NK-92 treated with Interleukin-12 subunit alpha and Interleukin-12 subunit beta, amount 100 ng/mL, for 24 hours (cell line): Measurements from ENCODE around the gene MALAT1.

ENCODE experiments used
- DNase-seq: peaks from one replicate; lab custom pipeline; 2025; lab: John Stamatoyannopoulos, UW

MALAT1 gene

DNA sequence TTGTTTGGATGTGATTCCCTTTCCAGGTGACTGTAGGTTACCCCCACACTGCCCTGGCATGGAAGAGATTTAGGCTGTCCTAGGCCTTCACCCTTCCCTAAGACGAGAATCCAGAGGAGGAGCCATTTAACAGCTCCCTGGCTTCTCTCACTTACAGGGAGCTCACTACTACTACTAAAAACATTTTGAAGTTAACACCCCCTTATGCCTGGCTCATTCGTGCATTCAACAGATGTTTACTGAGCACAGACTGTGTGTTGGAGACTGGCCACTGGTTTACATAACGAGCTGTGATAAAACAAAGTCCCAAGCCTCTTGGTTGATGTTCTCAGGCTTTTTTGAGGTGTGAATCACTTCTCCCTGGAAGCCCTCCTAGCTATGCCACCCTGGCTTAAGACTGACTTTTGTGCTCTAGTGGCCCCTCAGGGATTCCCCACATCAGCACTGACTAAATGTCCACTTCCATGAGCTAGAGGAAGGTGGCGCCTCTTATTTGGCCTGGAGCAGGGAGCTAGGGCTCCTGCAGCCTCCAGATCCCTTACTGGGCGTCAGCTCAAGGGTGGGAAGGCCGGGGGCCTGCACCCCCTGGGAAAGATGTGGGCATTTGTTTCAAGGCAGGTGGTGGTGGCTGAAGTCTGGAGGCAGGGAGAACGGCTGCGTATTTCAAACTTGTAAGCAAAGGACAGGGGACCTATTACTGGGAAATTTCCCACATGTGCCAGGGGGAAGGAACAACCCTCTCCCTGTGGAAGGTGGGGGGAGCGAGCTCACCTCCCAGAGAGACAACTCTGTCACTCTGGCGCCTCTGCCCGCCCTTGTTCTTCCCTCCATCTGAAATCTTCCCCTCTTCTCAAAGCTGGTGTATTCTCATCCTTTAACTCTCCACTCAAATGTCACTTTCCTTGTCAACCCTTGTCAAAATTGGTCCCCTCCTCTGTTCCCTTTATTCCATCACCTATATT is 19.4 kb upstream of the MALAT1 start:
- no peak for DNase-seq

DNA sequence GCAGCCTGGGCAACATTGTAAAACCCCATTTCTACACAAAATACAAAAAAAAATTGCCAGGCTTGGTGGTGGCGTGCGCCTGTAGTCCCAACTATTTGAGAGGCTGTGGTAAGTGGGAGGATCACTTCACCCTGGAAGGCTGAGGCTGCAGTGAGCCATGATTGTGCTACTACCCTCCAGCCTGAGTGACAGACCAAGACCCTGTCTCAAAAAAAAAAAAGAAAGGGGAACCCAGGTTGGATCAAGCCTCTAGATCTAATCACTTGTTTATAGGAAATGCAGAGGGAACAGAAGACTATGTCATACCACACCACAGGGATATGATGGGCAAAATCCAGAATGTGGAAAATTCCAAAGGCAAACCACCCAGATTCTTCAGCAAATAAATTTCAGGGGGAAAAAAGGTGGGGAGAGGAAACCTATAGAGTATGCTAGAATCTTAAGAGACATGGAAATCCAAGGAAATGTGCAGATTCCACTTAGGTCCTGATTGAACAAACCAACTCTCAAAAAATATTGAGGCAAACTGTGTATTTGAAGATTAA is 16.5 kb upstream of the MALAT1 start:
- no peak for DNase-seq

DNA sequence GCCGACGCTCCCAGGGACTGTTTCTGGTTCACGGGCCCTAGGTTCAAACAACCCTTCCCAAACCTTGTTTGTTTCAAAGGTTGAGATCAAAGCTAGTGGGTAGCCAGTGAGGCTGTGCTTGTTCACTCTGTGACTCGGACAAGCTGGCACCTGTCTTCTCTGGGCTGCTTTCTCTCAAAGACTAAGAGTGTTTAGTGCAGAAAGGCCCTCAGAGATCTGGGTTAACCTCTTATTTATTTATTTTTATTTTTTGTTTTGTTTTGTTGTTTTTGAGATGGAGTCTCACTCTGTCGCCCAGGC is 13.0 kb upstream of the MALAT1 start:
- DNase-seq, result no peak

DNA sequence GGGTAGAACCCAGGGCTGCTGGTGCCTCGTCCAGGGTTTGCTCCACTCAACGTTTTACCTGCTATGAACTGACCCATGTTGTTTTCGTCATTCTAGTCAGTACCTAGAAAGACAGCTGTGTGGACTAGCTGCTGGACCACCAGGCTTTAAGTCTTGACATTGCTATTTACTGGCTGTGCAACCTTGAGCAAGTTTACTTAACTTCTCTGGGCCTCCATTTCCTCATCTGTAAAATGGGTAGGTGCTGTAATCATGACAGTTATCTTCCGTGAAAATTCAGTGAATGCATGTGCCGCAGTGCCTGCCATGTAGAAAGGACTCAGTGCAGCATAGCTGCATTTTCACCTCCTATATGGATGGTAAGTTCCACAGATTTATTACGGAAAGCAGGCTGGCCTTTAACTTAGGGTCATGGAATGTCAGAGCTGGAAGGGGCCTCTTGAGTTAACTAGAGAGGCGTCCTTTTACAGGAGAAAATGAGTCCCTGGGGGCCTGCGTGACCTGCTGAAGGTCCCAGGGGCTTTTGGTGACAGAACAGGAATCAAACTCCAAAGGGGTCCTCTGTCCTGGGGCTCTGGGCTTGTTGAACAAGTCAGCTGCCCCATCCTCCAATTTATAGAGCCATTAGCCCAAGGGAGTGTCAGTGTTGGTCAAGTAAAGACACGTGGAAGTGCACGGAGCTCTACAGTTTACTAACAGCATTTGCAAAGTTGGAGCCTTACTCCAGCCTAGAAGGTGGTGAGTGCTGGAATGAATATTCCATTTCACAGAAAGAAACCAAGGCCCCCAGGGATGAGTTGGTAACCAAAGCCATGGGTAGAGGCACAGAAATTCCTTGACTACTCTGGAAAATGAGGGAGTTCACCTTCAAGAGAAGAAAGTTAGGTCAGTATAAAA is 12.0 kb upstream of the MALAT1 start:
- no peak for DNase-seq

DNA sequence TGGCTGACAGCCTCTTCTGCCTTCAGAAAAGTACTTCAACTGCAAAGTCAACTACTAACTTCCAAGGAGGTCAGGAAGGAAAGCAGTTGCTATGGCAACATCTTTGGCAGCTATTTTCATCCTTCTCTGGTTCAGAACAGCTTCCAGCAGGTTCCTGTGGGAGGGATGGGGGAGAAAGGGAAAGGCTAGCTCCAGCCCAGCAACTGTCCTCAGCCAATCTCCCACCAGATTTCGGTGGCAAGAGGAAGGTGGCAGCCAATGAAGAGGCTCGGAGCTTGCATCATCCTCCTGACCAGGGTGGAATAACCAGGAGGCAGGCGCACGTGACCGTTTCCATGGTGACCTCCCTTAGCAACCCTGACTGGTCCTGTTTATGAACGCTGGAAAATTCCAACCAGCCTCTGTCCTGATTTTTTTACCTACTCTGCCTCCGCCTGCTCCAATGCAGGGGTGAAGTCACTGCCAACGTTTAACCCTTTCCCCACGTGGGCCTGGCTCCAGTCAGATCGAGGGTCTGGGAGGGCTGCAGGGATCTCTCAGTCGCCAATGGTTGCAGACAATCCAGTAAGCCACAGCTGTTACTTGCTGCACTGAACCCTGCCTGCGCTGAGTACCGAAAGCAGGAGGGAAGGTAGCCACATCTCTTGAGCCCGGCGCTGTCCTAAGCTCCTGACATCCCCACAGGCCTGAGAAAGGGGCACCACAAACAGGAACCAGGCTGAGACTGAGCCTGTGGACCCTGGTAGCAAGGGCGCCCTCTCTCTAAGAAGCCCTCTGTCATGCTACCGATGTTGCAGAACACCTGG is 11.2 kb upstream of the MALAT1 start:
- DNase-seq, result no peak

GRCh38 chr11:65488273-65489034 is 10.4 kb upstream of the MALAT1 start:
- DNase-seq, result no peak

DNA sequence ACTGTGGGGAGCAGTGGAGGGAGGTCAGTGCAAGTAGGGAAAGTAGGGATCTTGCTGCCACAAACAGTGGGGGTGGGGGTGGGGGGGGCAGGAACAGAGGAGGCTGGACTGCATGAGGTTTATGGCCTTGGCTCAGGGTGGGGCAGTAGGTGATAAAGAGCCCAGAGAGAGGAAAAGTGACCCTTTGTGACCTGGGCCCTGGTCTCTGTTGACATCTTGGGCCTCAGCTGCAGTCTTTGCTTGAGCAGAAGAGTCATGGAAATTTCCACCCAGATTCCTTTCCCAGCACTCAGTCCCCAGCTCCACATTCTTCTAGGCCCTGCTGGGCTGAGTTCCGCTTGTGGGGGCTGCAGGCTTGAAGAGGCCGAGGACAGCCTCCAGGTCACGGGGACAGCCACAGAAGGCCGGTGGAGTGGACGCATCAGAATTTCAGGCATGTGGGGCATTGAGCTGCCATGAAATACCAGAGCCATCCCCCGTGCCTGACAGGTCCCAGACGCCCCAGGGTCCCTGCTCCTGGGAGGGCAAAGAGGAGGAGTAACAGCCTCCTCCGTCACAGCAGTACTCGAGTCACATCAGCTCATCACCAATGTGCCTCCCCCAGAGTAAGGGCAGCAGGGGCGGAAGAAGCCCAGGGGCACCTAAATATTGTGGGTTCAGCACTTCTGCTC is 9.7 kb upstream of the MALAT1 start:
- no peak for DNase-seq

GRCh38 chr11:65489706-65490320 is 9.0 kb upstream of the MALAT1 start:
- no peak for DNase-seq

- DNase-seq, result no peak
These were observed 7.7 kb upstream of the MALAT1 start for GRCh38 chr11:65491163-65491465.

DNA sequence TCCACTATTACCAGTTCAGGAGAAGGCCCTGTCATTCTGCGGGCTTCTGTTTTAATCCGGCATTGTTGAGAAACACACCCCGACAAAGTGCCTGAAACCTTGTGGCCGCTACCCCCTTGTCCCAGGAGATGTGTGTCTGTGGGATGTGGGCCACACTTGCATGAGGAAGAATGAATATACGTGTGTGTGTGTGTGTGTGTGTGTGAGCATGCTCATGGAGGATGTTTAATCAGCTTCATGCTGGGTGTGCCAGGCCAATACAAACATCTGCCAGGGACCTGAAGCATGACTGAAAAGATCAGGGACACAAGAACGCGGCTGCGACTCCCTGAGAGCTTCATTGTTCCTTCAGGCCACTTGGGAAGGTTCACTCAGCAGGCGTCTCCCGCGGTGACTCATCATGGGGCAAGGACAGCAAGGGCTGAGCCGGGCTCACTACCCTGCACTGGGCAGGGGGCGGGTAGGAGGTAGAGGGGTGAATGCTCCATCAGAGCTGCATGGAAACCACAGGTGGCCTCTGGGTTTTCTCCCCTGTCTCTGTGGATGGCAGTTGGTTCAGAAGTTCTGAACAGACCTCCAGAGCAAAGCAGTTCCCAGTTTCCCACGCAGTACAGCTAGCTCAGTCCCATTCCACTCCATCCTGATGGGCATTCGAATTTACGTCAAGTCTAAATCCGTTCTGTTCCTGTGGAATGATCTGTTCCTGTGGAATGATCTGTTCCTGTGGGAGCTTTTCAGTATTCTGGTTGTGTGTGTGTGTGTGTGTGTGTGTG is 7.0 kb upstream of the MALAT1 start:
- no peak for DNase-seq

GRCh38 chr11:65492387-65492636 is 6.5 kb upstream of the MALAT1 start:
- no peak for DNase-seq

DNA sequence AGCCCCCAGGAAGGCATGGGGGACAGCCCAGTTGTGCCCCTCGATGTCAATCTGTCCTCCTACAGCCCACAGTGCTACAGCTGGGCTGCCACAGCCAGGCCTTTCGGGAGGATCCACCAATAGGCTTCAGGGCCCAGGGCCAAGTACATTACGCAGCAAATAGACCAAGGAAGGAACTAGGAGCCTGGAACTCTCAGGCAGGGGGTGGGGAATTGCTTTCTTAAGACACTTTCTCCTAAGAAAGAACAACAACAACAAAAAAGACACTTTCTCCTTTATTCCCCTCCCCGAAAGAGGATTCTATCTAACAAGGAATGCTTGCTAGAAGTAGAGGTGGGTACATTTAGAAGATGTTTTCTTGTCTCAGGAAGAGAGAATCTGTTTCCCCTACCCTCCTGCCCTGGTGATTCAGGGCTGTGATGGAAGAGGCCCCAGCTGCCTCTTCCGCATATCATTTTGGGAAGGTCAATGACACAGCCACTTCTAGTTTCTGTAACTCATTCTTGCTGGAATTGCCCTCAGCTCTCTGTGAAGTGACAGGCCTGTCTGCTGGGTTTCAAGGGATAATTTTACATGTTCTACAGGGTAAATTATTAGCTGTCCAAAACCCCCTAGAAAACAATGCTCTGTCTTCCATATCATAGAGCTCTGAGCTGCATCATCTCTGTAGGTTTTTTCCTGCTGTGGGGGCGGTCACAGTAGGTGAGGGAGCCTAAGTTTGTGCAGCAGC is 6.0 kb upstream of the MALAT1 start:
- DNase-seq, result no peak

DNA sequence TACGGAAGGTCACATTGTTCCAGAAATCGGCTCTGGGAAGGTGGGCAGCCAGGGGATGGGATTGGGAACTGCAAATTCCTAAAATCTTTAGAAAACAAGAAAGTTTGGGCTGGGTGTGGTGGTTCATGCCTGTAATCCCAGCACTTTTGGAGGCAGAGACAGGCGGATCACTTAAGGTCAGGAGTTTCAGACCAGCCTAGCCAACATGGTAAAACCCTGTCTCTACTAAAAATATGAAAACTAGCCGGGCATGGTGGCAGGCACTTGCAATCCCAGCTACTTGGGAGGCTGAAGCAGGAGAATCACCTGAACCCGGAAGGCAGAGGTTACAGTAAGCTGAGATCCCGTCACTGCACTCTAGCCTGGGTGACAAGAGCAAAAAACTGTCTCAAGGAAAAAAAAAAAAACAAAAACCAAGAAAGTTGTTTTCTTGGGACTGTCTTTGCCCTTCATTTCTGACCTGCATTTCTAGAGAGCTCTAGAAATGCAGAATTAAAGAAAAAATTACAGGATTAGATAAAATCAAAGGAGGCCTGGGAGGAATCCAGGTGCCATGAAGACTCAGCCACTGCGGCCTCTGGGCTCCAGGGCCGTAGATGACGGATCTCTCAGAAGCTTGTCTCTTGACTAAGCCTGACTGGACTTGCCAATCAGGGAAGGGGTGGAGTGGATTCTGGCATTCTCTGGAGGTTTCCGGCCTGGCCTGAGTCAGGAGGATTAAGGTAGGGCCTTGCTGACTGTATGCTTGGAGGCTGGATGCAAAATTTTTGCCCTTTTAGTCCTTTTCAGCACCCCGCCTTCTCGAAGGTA is 5.3 kb upstream of the MALAT1 start:
- DNase-seq, result no peak

DNA sequence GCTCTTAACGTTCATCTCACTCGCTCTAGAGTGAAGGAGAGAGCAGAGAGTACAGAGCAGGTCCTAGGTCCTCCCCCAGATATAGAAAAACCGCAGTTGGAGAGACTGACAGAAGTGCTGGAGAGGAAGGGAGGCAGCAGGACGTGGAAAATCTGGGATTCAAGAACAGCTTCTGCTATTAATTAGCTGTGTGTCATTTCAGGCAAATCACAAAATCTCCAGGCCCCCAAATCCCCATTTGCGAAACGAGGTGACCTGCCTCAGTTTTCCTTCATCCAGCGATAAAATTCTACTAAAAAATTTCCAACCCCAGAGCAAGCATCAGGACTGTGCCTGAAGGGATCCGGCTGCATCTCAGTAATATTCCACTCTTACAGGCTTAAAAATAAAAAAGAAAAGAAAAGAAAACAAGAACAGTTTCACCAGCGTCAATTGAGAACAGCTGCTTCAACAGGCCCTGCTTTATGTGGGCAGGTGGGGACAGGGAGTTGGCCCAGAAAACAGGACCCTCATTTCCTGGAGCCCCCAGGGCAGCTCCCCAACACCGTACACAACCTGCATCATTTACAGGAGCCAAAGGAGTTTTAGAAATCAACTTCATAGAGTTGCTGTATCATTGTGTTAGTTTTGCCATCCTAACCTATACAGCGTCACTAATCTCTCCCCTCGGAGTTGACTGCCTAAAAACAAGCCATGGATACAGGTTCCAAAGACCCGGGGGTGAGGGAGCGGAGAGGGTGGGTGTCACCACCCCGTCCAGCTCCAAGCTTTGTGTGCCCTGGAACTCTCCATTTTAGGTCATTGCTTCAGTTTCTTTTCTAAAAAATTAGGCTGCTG is 2.3 kb upstream of the MALAT1 start:
- no peak for DNase-seq

DNA sequence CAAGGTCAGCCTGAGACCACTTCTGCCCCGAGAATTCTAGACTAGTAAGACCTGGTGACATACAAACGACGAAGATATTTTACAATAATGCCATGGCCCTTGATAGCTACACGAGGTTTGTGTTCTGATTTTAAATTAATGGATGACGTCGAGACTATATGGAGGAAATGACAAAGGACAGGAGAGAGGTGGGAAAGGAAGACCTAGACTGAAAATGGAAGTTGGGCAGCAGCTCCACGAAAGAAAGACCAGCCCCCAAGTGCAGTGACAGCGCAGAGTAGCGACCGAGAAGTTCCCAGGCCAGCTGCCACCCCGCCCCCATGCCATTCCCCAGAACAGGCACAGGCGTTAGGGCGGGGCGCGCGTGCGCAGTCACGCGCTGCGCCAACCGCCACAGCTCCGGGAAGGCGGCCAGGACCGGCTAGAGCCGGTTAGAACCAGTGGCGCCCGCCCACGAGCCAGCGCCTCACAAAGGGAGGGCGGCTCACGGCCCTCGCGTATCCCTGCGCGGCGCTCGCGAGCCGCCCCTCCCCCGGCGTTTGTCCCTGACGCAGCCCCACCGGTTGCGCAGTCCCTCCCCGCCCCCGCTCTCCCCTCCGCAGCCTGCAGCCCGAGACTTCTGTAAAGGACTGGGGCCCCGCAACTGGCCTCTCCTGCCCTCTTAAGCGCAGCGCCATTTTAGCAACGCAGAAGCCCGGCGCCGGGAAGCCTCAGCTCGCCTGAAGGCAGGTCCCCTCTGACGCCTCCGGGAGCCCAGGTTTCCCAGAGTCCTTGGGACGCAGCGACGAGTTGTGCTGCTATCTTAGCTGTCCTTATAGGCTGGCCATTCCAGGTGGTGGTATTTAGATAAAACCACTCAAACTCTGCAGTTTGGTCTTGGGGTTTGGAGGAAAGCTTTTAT is 1.5 kb upstream of the MALAT1 start:
- peak; percentile 98 for DNase-seq

DNA sequence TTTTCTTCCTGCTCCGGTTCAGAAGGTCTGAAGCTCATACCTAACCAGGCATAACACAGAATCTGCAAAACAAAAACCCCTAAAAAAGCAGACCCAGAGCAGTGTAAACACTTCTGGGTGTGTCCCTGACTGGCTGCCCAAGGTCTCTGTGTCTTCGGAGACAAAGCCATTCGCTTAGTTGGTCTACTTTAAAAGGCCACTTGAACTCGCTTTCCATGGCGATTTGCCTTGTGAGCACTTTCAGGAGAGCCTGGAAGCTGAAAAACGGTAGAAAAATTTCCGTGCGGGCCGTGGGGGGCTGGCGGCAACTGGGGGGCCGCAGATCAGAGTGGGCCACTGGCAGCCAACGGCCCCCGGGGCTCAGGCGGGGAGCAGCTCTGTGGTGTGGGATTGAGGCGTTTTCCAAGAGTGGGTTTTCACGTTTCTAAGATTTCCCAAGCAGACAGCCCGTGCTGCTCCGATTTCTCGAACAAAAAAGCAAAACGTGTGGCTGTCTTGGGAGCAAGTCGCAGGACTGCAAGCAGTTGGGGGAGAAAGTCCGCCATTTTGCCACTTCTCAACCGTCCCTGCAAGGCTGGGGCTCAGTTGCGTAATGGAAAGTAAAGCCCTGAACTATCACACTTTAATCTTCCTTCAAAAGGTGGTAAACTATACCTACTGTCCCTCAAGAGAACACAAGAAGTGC is 661 bp upstream of the MALAT1 start:
- DNase-seq, result peak; percentile 44
